HG03095 (cell line): ENCODE results near the gene MRFAP1L1.
A peak's percentile ranks its signal among the peaks of the same experiment; 100 is the strongest.
"Not testable (repeated sequence)": the region's sequence is repeated elsewhere in the genome, so short reads cannot be mapped to it uniquely, and the experiment has no call there.

Source experiments
- ATAC-seq: cut with Tn5 transposase; IDR thresholded peaks from one replicate; pipeline ENCODE4 v1.9.1; 2021; ENCODE audit warnings: moderate library complexity; ENCODE audit not compliant: unreplicated experiment

Gene MRFAP1L1

GRCh38 chr4:6692379-6692778, 17.3 kb downstream of the MRFAP1L1 start:
- ATAC-seq, result no peak

GRCh38 chr4:6689506-6689960, 20.1 kb downstream of the MRFAP1L1 start:
- no peak for ATAC-seq

- ATAC-seq, result peak; percentile 91
Observed at GRCh38 chr4:6688879-6689505, 20.7 kb downstream of the MRFAP1L1 start.

GRCh38 chr4:6687947-6688878, 21.5 kb downstream of the MRFAP1L1 start:
- ATAC-seq, result no peak

GRCh38 chr4:6686104-6686787, 23.4 kb downstream of the MRFAP1L1 start:
- no peak for ATAC-seq

- no peak for ATAC-seq
Observed at GRCh38 chr4:6684656-6685055, 25.0 kb downstream of the MRFAP1L1 start.

GRCh38 chr4:6682862-6683590, 26.6 kb downstream of the MRFAP1L1 start:
- no peak for ATAC-seq

GRCh38 chr4:6681191-6681590, 28.5 kb downstream of the MRFAP1L1 start:
- no peak for ATAC-seq

- ATAC-seq, result no peak
Observed at GRCh38 chr4:6680372-6681034, 29.2 kb downstream of the MRFAP1L1 start.

- no peak for ATAC-seq
Observed at GRCh38 chr4:6676722-6677558, 32.7 kb downstream of the MRFAP1L1 start.

- peak; percentile 41 for ATAC-seq
Observed at GRCh38 chr4:6674500-6675149, 35.0 kb downstream of the MRFAP1L1 start.

GRCh38 chr4:6673660-6674499, 35.8 kb downstream of the MRFAP1L1 start:
- ATAC-seq, result peak; percentile 68

GRCh38 chr4:6673191-6673659, 36.4 kb downstream of the MRFAP1L1 start:
- ATAC-seq, result not testable (repeated sequence)

GRCh38 chr4:6672541-6673190, 37.0 kb downstream of the MRFAP1L1 start:
- not testable (repeated sequence) for ATAC-seq

- no peak for ATAC-seq
Observed at GRCh38 chr4:6672131-6672530, 37.5 kb downstream of the MRFAP1L1 start.

- no peak for ATAC-seq
Observed at GRCh38 chr4:6671648-6672047, 38.0 kb downstream of the MRFAP1L1 start.

GRCh38 chr4:6668391-6668790, 41.3 kb downstream of the MRFAP1L1 start:
- ATAC-seq, result no peak
